Diencephalon (tissue), 1 donor: ENCODE measurements around the gene NADK. TPM values are rescaled to one million over a fixed set of nuclear protein-coding genes. Genes with fewer than 3 reads are reported as not detected.

Experiments used
- total RNA-seq: library from RNA; depleted of rRNA; stranded (reverse); fragments of >200 nt; gene quantifications from one replicate; pipeline ENCODE4 v1.2.3, GENCODE V29; 2014

Gene NADK
- total RNA-seq, result 29.1 TPM

GRCh38 chr1:1777950-1778662, at the start of gene NADK:
Gene NADK (minus strand): TSS chr1:1778470. CDS start chr1:1765406, 13,064 bp downstream.

GRCh38 chr1:1724035-1724864, 54.0 kb downstream of the NADK start, which contains the start of gene CDK11A:
Gene CDK11A (minus strand): TSS chr1:1724357. CDS start chr1:1722818, 1,539 bp downstream.

Other genes starting within 250 kb of the NADK start
- gene TMEM240, start 237.8 kb downstream of the NADK start, total RNA-seq, result 14.5 TPM
- 51.7 TPM for gene SSU72, start 203.6 kb downstream of the NADK start, total RNA-seq
- gene FNDC10, start 178.3 kb downstream of the NADK start, total RNA-seq, result 8.3 TPM
- gene MIB2, start 163.0 kb downstream of the NADK start, total RNA-seq, result 48.0 TPM
- gene MMP23B, start 146.3 kb downstream of the NADK start, total RNA-seq, result 0.92 TPM
- gene CDK11B, start 119.5 kb downstream of the NADK start, total RNA-seq, result 10.8 TPM
- 65.7 TPM for gene SLC35E2B, start 85.7 kb downstream of the NADK start, total RNA-seq
- gene CDK11A, start 54.1 kb downstream of the NADK start, total RNA-seq, result 20.1 TPM
- gene GNB1, start 112.6 kb upstream of the NADK start, total RNA-seq, result 283 TPM
- not detected for gene CALML6, start 136.8 kb upstream of the NADK start, total RNA-seq
- 5.8 TPM for gene TMEM52, start 140.8 kb upstream of the NADK start, total RNA-seq
- gene CFAP74, start 225.3 kb upstream of the NADK start, total RNA-seq, result 1.8 TPM
- gene GABRD, start 240.9 kb upstream of the NADK start, total RNA-seq, result 1.2 TPM